Peyer's patch (tissue), 4 donors: ENCODE measurements around the gene PPP6C. TPM values are rescaled to one million over a fixed set of nuclear protein-coding genes. Genes with fewer than 3 reads are reported as not detected.
"Not testable (repeated sequence)": the region's sequence is repeated elsewhere in the genome, so short reads cannot be mapped to it uniquely, and the experiment has no call there.

Source experiments
- DNase-seq, 3 donors: peaks; one replicate each; pipeline ENCODE4 v3.0.0-alpha.2; 2017 to 2019
- H3K27ac ChIP-seq, 4 donors: fragments of 200-600 bp; sonication (generic); one replicate each; pipeline ENCODE4 v1.5.1; 2016 to 2019
- H3K27me3 ChIP-seq, 2 donors: fragments of 200-600 bp; sonication (generic); one replicate each; pipeline ENCODE4 v1.5.1; 2019
- H3K36me3 ChIP-seq, 3 donors: fragments of 200-600 bp; sonication (generic); one replicate each; pipeline ENCODE4 v1.5.1; 2016 to 2019
- H3K4me1 ChIP-seq, 4 donors: fragments of 200-600 bp; sonication (generic); one replicate each; pipeline ENCODE4 v1.5.1; 2016 to 2019
- H3K4me3 ChIP-seq, 4 donors: fragments of 200-600 bp; sonication (generic); 1 replicate in 3 of 4; 2 replicates in 1 of 4; pipeline ENCODE4 v1.5.1; 2016 to 2019; ENCODE audit warnings: mild to moderate bottlenecking in 1 of 4
- H3K9me3 ChIP-seq, 4 donors: fragments of 200-600 bp; sonication (generic); one replicate each; pipeline ENCODE4 v1.5.1; 2016 to 2019; ENCODE audit warnings: mild to moderate bottlenecking in 1 of 4
- POLR2A ChIP-seq, 2 donors: fragments of 450-650 bp; IDR thresholded peaks; one replicate each; pipeline ENCODE4 v1.5.1; 2017; ENCODE audit warnings: antibody characterized with exemption in 2 of 2, mild to moderate bottlenecking in 2 of 2, moderate library complexity in 2 of 2
- total RNA-seq, 4 donors: library from RNA; depleted of rRNA; stranded (reverse); fragments of >200 nt; gene quantifications; one replicate each; pipeline ENCODE4 v1.1.0, GENCODE V29; 2016
- TF ChIP-seq, protein P1 (sequence below), 6 experiments: fragments of 450-650 bp in 4 of 6; fragments of 200-600 bp in 2 of 6; sonication (generic) in 1 of 6; IDR thresholded peaks; one replicate each; pipeline ENCODE4 v1.5.1; 2017 to 2019; ENCODE audit warnings: antibody characterized with exemption in 6 of 6, mild to moderate bottlenecking in 3 of 6, moderate library complexity in 1 of 6

PPP6C gene
- 10 to 100 TPM; 15.5 to 29.9 (median 20.0) TPM for total RNA-seq

DNA sequence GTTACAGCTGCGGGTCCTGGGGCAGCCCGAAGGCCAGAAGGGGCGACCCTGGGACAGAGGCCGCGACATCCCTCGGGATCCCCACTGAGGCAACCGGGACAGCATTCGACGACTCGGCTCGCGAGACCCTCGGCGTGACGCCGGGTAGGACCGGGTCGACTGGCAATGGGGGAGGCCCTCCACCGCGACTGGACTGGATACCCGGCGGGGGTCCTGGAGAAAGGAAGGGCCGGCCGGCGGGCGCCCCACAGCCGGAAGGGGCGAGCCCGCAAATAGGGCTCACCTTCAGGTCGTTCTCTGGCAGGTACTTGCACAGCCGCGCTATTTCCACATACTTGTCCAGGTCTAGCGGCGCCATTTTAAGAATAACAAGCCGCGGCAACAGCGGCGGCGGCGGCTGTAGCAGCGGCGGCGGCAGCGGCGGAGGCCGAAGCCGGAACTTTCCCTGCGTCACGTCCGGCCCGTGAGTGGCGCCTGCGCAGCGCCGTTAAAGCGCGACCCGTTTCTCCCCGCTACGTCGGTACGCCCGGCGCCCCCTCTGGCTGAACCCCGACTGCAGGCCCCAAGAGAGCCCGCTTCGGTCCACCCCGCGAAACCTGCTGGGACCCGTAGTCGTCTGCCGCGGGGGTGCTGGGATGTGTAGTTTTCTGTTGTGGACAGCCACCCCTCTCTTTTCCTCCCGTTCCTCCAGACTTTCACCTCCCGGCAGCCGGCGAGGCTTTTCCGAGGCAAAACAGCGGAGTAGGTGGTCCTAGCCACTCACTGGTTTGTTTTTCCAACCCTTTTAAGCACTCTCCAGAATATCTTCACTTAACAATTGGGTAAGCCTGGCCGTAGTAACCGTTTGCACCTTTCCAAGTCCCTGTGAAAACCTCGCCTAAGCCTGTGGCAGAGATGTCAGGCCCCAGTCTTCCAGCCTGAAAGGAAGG, at the start of gene PPP6C:
TSS of gene PPP6C (minus strand) at position 443 of the 929 bp plus-strand sequence. CDS start at position 358, 85 bp downstream.
- H3K9me3 ChIP-seq, result no peaks in the 10 kb centered on the region
- H3K27me3 ChIP-seq, result no peaks in the 10 kb centered on the region
- H3K36me3 ChIP-seq, result no peaks in the 10 kb centered on the region
- peak within 1 kb of the TSS; percentile 64 to 98 (median 86) for H3K4me3 ChIP-seq
- TF ChIP-seq, protein P1, sequence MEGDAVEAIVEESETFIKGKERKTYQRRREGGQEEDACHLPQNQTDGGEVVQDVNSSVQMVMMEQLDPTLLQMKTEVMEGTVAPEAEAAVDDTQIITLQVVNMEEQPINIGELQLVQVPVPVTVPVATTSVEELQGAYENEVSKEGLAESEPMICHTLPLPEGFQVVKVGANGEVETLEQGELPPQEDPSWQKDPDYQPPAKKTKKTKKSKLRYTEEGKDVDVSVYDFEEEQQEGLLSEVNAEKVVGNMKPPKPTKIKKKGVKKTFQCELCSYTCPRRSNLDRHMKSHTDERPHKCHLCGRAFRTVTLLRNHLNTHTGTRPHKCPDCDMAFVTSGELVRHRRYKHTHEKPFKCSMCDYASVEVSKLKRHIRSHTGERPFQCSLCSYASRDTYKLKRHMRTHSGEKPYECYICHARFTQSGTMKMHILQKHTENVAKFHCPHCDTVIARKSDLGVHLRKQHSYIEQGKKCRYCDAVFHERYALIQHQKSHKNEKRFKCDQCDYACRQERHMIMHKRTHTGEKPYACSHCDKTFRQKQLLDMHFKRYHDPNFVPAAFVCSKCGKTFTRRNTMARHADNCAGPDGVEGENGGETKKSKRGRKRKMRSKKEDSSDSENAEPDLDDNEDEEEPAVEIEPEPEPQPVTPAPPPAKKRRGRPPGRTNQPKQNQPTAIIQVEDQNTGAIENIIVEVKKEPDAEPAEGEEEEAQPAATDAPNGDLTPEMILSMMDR (IDR thresholded peaks at IDR 0.05), result peak; percentile 70 to 79 (median 76)
- TF ChIP-seq POLR2A (IDR thresholded peaks at IDR 0.05), result peak; percentile 72 to 76
- H3K27ac ChIP-seq, result peak within 1 kb of the TSS; percentile 90 to 95 (median 92)
- peaks cover 0 to 33% (median 8%) of the 10 kb centered on the region in 4 donors for H3K4me1 ChIP-seq
- peak; percentile 95 to 99 (median 98) for DNase-seq

DNA sequence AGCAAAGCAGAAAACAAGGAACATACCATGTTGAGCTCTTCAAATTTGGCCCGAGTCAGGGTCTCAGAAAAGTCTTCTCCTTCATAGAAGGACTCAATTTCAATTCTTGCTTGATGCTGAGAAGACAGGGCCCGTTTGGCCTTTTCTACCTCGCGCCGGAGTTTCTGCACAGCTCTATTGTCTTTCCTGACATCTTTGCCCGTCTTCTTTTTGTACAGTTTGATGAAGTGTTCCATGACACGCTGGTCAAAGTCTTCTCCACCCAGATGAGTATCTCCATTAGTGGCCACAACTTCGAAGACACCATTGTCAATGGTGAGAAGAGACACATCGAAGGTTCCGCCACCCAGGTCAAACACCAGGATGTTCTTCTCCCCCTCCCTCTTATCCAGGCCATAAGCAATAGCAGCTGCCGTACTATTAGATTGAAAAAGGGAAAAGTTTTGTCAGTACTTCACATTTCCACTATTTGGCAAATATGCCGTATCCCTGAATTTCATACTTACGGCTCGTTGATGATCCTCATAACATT, 49.4 kb upstream of the PPP6C start:
- H3K9me3 ChIP-seq, result no peaks in the 10 kb centered on the region
- DNase-seq, result no peak
- peaks cover 0 to 49% (median 3%) of the 10 kb centered on the region in 3 donors for H3K36me3 ChIP-seq
- H3K4me3 ChIP-seq, result peak overlapping the region in 3 of 4 donors; percentile 12 to 98 (median 81)
- peaks cover 5 to 54% (median 17%) of the 10 kb centered on the region in 4 donors for H3K4me1 ChIP-seq
- no peaks in the 10 kb centered on the region for H3K27me3 ChIP-seq
- no peak for TF ChIP-seq POLR2A (IDR thresholded peaks at IDR 0.05)
- TF ChIP-seq, protein P1 (IDR thresholded peaks at IDR 0.05), result no peak
- no peak overlapping the region for H3K27ac ChIP-seq

DNA sequence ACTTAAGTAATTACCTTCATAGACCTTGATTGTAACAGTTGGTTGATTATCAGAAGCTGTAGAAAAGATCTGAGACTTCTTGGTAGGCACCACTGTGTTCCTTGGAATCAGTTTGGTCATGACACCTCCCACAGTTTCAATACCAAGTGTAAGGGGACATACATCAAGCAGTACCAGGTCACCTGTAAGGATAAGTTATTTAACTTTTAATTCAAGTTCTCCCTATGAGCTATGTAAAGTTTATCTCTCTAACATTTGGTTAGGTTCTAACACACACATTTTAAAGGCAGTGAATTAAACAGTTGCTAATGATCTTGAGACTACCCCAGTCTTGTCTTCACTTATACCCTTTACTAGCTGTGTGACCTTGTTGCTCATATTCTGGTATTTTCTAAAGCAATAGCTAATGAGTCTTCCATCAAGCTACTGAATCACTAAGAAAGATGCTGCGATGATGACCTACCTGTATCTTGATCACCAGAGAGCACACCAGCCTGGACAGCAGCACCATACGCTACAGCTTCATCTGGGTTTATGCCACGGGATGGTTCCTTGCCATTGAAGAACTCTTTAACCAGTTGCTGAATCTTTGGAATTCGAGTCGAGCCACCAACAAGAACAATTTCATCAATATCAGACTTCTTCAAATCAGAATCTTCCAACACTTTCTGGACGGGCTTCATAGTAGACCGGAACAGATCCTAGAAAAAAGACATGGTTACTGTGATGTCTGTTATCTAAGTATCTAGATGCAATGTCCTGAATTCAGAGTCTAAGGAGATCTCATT, 48.7 kb upstream of the PPP6C start:
- H3K27me3 ChIP-seq, result no peaks in the 10 kb centered on the region
- peak overlapping the region in 3 of 4 donors; percentile 2 to 98 (median 81) for H3K4me3 ChIP-seq
- TF ChIP-seq POLR2A (IDR thresholded peaks at IDR 0.05), result no peak
- TF ChIP-seq, protein P1 (IDR thresholded peaks at IDR 0.05), result no peak
- H3K4me1 ChIP-seq, result peaks cover 5 to 54% (median 17%) of the 10 kb centered on the region in 4 donors
- H3K9me3 ChIP-seq, result no peaks in the 10 kb centered on the region
- H3K27ac ChIP-seq, result no peak overlapping the region
- H3K36me3 ChIP-seq, result peaks cover 0 to 49% (median 3%) of the 10 kb centered on the region in 3 donors
- DNase-seq, result no peak

DNA sequence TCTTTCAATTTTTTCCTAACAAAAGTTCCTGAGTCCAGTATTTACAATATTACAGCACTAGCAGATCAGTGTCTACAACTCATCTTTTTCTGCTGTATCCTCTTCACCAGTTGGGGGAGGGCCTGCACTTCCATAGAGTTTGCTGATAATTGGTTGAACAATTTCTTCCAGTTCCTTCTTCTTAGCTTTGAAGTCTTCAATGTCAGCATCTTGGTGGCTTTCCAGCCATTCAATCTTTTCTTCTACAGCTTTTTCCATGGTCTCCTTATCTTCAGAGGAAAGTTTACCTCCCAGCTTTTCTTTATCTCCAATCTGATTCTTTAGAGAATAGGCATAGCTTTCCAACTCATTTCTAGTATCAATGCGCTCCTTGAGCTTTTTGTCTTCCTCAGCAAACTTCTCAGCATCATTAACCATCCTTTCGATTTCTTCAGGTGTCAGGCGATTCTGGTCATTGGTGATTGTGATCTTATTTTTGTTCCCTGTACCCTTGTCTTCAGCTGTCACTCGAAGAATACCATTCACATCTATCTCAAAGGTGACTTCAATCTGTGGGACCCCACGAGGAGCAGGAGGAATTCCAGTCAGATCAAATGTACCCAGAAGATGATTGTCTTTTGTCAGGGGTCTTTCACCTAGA, 47.0 kb upstream of the PPP6C start:
- Histone ChIP-seq H3K4me1 (peaks cover 5 to 48% (median 13%) of the 10 kb centered on the region in 4 donors), H3K36me3 (peaks cover 0 to 58% (median 3%) of the 10 kb centered on the region in 3 donors)
- DNase-seq, H3K27me3 ChIP-seq, H3K9me3 ChIP-seq, H3K27ac ChIP-seq, H3K4me3 ChIP-seq: not testable (repeated sequence)
- TF ChIP-seq, protein P1 (IDR thresholded peaks at IDR 0.05), result peak in 2 of 6 experiments; percentile 8 to 17
